Measurements from ENCODE around the gene NINL. TPM values are rescaled to one million over a fixed set of nuclear protein-coding genes. Genes with fewer than 3 reads are reported as not detected.

Gene NINL
- total RNA-seq, 4 donors from 2014 or later = 4.0 to 16.5 (median 7.9) TPM

GRCh38 chr20:25624500-25624939 is 39.2 kb upstream of the NINL start:
- H3K27me3 ChIP-seq = no peaks in the 10 kb centered on the region
- peak overlapping the region; percentile 74 to 97 (median 81) for H3K4me3 ChIP-seq
- H3K27ac ChIP-seq = peak overlapping the region; percentile 87 to 97 (median 90)
- no peaks in the 10 kb centered on the region for H3K36me3 ChIP-seq
- no peak for TF ChIP-seq POLR2A (IDR thresholded peaks at IDR 0.05)
- TF ChIP-seq CTCF (IDR thresholded peaks at IDR 0.05) = no peak
- H3K4me1 ChIP-seq = peaks cover 0 to 7% (median 2%) of the 10 kb centered on the region in 4 donors
- no peak for DNase-seq
- H3K9me3 ChIP-seq = no peaks in the 10 kb centered on the region

DNA sequence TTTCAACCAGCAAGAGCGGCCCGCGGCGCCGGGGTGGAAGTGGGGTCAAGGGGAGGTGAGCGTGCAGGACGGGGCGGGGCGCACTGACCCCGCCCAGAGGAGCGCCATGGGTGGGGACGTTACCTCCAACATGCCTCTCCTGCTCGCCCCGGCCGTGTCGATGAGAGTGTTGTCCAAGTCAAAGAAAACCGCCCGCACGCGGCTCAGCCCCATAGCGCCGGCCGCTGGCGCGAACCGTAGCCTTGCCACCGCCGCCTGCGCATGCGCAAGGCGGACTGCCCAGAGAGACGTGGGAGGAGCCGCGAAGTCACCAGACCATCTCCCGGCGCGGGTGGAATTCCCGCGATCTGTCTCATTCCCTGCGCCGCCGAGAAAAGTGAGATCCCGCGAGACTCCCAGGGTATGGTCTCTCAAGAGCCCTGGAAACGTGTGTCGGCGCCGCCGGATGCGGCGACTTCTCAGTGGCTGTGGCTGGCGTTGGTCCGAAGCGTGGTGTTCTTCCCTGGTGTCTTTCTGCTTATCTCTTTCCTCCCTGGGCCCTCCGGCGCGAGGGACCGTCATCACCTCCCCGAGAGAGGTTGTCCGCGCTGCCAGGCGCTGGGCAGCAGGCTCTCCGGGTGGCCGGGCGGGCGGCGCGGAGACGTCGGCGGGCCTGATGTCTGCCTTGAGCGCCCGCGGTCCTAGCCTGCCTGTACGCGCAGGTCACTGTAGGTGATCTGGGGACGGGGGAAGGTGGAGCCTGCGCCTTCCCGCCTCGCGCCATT is 38.6 kb upstream of the NINL start, which contains the start of gene NANP:
Gene NANP, minus strand, starts transcription at position 279 of the 764 bp plus-strand sequence. Its CDS starts 66 bp downstream, at position 213.
- peak within 1 kb of the TSS; percentile 87 to 97 (median 90) for H3K27ac ChIP-seq
- H3K36me3 ChIP-seq = no peaks in the 10 kb centered on the region
- peaks cover 0 to 7% (median 2%) of the 10 kb centered on the region in 4 donors for H3K4me1 ChIP-seq
- no peak for TF ChIP-seq CTCF (IDR thresholded peaks at IDR 0.05)
- TF ChIP-seq POLR2A (IDR thresholded peaks at IDR 0.05) = peak; percentile 44 to 53
- peak; percentile 88 to 97 (median 96) for DNase-seq
- no peaks in the 10 kb centered on the region for H3K9me3 ChIP-seq
- H3K27me3 ChIP-seq = no peaks in the 10 kb centered on the region
- peak within 1 kb of the TSS; percentile 74 to 97 (median 81) for H3K4me3 ChIP-seq

GRCh38 chr20:25623225-25623735 is 37.9 kb upstream of the NINL start:
- peaks cover 0 to 7% (median 2%) of the 10 kb centered on the region in 4 donors for H3K4me1 ChIP-seq
- H3K27me3 ChIP-seq = no peaks in the 10 kb centered on the region
- TF ChIP-seq POLR2A (IDR thresholded peaks at IDR 0.05) (peak in 1 of 2 donors; percentile 33), CTCF (IDR thresholded peaks at IDR 0.05) (no peak)
- peak overlapping the region; percentile 74 to 97 (median 81) for H3K4me3 ChIP-seq
- H3K27ac ChIP-seq = peak overlapping the region; percentile 87 to 97 (median 90)
- no peaks in the 10 kb centered on the region for H3K36me3 ChIP-seq
- peak in 2 of 3 donors; percentile 41 to 68 for DNase-seq
- no peaks in the 10 kb centered on the region for H3K9me3 ChIP-seq

DNA sequence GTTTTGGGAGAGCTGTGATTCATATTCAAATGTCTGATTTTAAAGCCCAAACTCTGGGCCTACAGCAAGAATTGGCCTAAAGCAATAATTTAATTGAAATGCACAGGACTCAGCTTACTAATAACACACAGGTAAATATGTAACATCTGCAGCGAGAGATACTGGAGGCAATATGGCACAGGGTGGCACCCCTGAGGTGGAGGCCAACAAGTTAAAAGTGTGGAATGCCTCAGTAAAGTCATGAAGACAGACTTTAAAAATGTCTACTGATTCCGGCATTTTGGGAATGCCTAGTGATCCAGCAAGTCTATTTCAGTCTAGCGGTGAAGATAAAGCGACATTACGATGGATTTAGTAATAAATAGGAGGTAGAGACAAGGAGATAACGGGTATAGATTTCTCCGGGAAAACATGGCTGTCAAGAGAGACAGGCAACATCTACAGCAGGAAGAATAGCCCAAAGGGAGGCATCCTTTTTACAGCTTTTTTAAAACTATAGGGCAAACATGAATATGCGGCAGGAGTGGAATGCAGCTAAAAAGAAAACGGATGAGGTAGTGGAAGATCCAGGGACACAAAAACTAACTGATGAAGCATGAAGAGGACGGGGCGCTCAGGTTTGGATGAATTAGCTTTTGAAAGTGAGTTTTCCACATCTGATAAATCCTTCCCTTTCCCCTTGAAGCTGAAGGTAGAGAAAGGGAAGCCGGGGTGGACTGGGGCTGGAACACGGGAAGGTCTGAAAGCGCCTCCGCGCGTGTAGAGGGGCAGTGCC is 37.3 kb upstream of the NINL start:
- Histone ChIP-seq H3K9me3 (no peaks in the 10 kb centered on the region), H3K27ac (peak overlapping the region; percentile 87 to 97 (median 90)), H3K4me3 (peak overlapping the region; percentile 74 to 97 (median 81)), H3K4me1 (peaks cover 0 to 7% (median 2%) of the 10 kb centered on the region in 4 donors), H3K27me3 (no peaks in the 10 kb centered on the region), H3K36me3 (no peaks in the 10 kb centered on the region)
- no peak for DNase-seq
- no peak for TF ChIP-seq CTCF (IDR thresholded peaks at IDR 0.05)
- TF ChIP-seq POLR2A (IDR thresholded peaks at IDR 0.05) = no peak

DNA sequence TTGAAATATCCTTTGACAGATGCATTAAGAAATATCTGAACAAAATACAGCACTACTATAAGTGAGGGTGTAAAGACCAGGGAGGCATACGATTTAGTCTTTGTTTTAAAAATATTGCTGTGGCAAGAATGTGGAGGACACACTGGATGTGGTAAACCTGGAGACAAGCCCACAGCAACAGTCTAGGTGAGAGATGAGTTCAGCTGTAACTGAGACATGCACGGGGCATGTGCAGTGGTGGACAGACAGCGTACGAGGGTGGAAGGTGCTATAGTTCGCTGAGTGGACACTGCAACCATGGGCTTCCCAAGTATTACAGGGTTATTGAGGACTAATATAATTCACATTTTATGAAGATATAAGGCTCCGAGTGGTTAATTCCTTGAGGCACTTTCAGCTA is 36.7 kb upstream of the NINL start:
- Histone ChIP-seq H3K27me3 (no peaks in the 10 kb centered on the region), H3K27ac (no peak overlapping the region), H3K4me1 (peaks cover 0 to 7% (median 2%) of the 10 kb centered on the region in 4 donors), H3K36me3 (no peaks in the 10 kb centered on the region), H3K4me3 (no peak overlapping the region), H3K9me3 (no peaks in the 10 kb centered on the region)
- no peak for TF ChIP-seq CTCF (IDR thresholded peaks at IDR 0.05)
- TF ChIP-seq POLR2A (IDR thresholded peaks at IDR 0.05) = no peak
- DNase-seq = no peak

All from Peyer's patch (tissue), 4 donors.